GM03348 (cell line): Measurements from ENCODE around the gene TBC1D12.

Experiments used
- DNase-seq: peaks from one replicate; pipeline ENCODE4 v3.0.0; 2012; ENCODE audit warnings: low spot score

The TBC1D12 gene

GRCh38 chr10:94407668-94408067 lies 5.3 kb downstream of the TBC1D12 start:
- DNase-seq = no peak

GRCh38 chr10:94409021-94409657 lies 6.8 kb downstream of the TBC1D12 start:
- no peak for DNase-seq

DNA sequence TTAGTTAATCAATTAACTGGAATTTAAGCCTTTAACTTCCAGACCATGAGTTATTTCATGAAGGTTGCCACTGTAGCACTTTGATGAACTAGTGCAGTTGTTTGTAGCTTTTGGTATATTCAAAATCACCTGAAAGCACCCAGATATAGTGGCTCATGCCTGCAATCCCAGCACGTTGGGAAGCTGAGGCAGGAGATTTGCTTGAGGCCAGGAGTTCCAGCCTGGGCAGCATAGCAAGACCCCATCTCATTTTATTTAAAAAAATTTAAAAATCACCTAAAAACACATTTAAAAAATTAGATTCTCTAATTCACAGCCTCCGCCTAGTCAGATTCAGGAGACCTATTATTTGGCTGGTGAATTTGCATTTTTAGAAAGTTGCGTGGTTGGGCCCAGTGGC lies 9.0 kb downstream of the TBC1D12 start:
- no peak for DNase-seq

- peak; percentile 26 for DNase-seq
These were observed 10.1 kb downstream of the TBC1D12 start for GRCh38 chr10:94412449-94412848.

- no peak for DNase-seq
These were observed 11.0 kb downstream of the TBC1D12 start for GRCh38 chr10:94413361-94413760.

GRCh38 chr10:94416896-94417295 lies 14.6 kb downstream of the TBC1D12 start:
- no peak for DNase-seq

DNA sequence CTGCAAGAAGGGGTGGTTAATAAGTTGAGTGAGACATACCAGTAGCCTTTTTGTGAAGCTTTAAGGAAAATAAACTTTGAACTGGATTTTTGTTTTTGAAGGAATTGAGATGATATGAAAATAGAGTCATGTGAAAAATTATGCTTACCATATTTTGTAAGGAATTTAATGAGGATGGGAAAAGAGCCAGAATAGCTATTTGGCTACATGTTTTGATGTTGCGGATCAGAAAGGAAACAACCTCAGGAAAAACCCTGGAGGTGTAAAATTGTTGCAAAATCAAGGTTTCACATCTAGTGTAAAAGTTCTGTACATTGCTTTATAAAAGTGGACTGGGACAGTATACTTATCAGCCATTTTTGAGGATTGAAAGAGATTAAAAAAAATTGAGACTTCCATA lies 15.0 kb downstream of the TBC1D12 start:
- no peak for DNase-seq

DNA sequence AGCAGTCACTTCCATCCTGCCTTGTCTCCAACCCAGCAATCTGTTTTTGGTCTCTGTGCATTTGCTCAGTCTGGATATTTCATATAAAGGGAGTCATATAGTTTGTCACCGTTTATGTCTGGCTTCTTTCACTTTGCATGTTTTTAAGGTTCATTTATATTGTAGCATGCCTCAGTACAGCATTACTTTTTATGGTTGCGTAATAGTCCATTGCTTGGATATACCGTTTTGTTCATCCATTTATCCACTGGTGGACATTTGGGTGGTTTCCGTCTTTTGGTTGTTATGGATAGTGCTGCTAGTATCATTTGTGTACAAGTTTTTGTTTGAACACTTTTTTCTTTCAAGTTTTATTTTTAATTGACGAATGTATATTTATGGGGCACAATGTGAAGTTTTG lies 18.2 kb downstream of the TBC1D12 start:
- no peak for DNase-seq

DNA sequence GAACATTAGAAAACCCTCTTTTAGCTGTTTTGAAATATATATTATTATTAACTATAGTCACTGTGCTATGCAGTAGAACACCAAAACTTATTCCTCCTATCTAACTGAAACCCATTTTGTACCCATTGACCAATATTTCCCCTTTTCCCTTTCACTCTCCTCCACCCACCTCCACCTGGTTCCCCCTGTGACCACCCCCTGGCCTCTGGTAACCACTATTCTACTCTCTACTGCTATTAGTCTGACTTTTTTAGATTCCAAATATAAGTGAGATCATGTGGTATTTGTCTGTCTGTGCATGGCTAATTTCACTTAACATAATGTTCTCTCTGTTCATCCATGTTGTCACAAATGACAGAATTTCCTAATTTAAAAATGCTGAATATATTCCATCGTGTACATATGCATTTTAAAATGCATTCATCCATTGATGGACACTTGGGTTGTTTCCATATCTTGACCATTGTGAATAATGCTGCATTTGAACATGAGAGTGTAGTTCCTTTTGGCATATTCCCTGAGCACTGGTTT lies 18.7 kb downstream of the TBC1D12 start:
- no peak for DNase-seq

DNA sequence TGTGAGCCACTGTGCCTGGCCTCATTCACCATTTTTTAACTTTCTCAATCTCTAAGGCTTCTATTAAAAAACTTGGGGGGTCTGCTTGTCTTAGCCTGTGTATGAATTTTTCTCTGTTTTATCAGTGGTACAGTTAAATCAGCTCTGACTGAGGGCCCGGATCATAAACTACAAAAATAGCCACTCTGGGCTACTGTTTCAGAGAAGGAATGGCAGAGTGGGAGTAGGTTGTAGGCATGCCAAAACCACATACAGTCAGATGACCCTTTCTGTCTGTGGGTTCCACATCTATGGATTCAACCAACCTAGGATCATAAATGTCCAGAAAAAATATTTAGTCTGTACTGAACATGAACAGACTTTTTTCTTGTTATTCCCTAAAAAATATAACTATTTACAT lies 21.3 kb downstream of the TBC1D12 start:
- DNase-seq = peak; percentile 62

DNA sequence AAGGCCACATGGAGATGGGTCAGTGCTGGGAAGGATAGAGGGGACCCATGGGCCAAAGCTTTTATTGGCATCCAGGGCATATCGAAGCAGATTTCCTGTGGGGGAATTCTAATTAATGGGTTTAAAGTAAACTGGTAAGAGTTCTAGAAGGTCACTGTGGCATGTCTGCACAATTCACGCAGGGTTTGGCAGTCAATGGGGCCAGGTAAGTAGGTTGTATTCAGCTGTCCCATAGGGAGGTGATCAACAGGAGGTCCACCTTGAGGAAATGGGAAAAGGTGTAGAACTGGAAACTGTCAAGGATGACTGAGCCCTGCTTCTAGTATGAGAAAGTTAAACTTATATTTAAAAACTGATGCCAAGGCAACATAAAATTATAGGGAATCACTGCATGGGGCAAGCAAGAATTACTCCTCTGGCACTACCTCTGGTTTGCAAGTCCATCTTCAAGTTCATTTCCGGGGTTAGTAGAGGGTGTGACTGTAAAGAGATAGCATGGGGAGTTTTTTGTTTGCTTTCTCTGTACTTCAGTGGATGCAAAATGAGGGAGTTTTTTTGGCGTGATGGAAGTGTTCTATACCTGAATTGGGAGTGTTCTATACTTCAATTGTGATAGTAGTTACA lies 22.5 kb downstream of the TBC1D12 start:
- DNase-seq = no peak

- no peak for DNase-seq
These were observed 23.6 kb downstream of the TBC1D12 start for GRCh38 chr10:94425942-94426341.

DNA sequence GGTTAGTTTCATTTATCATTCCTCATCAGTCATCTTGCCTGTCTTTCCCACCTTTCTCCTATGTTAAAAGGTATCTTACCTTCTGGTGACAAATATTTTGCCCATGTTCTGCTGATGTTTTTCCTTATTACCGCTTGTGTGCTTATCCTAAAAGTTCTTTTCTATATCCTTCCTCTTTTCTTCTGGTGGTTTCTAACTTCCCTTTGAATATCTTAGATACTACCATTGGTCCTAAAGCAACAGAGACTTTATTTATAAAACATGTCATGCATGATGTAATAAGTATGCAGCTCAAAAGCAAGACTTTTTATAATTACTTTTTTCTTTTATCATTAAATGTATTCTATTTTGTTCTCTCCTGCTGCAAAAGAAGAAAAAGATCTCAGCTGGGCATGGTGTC lies 24.8 kb downstream of the TBC1D12 start:
- no peak for DNase-seq

GRCh38 chr10:94428766-94429707 lies 26.7 kb downstream of the TBC1D12 start:
- peak; percentile 73 for DNase-seq

GRCh38 chr10:94430701-94431100 lies 28.4 kb downstream of the TBC1D12 start:
- DNase-seq = no peak

DNA sequence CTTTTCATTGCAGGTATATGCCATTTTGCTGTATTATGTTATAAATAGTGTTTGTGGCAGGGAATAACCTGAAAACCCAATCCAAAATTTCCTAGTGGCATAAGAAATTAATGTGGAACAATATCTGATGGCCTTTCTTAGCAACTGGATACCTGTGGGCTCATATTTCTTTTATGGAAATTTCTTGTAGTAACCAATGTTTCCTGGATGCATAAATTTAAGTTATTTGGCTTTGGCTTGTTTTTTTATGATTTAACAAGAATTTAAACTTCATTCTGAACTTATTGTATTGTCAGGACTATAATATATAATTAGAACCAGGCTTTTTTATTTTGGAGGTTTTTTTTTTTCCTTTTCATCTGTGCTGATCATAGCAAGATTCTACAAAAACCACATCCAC lies 30.1 kb downstream of the TBC1D12 start:
- no peak for DNase-seq

DNA sequence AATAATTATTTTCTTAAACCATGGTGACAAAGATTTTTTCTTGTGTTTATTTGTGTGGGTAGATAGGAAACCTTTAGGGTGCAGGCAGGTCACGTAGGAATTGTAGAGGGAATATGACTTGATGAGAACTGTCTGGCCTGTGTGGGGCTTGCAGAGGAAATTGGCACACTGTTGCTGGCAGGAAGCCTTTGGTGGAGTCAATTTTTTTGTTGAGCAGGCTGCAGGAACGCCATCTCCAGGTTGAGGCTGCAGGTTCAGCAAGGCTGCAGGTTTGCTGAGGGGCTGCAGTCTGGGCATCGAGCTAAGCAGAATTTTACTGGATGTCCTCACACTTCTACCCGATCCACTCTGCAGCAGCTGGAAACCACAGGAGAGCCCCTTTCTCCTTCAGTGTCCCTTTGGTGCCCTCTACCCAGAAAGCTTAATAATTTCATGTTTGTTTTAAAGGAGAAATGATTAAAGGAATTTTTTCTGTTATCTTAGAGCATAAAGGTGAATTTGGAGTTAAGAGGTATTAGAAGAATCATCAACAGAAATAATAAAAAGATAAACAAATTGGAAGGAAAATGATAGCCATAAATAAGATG lies 37.0 kb downstream of the TBC1D12 start:
- DNase-seq = peak; percentile 21

DNA sequence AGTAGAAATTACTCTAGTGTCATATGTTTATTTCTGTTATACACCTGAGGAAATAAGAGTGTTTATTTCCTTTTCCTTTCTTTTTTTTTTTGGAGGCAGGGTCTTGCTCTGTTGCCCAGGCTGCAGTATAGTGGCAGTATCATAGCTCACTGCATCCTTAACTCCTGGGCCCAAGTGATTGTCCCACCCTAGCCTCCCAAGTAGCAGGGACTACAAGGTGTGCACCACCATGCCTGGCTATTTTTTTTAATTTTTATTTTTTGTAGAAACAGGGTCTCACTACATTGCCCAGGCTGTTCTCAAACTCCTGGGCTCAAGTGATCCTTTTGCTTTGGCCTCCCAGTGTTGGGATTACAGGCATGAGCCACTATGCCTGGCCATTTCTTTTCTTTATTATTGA lies 37.8 kb downstream of the TBC1D12 start:
- no peak for DNase-seq

- no peak for DNase-seq
These were observed 40.7 kb downstream of the TBC1D12 start for GRCh38 chr10:94443047-94443446.

GRCh38 chr10:94443549-94443948 lies 41.2 kb downstream of the TBC1D12 start:
- DNase-seq = no peak

- no peak for DNase-seq
These were observed 48.4 kb downstream of the TBC1D12 start for GRCh38 chr10:94450782-94451181.

DNA sequence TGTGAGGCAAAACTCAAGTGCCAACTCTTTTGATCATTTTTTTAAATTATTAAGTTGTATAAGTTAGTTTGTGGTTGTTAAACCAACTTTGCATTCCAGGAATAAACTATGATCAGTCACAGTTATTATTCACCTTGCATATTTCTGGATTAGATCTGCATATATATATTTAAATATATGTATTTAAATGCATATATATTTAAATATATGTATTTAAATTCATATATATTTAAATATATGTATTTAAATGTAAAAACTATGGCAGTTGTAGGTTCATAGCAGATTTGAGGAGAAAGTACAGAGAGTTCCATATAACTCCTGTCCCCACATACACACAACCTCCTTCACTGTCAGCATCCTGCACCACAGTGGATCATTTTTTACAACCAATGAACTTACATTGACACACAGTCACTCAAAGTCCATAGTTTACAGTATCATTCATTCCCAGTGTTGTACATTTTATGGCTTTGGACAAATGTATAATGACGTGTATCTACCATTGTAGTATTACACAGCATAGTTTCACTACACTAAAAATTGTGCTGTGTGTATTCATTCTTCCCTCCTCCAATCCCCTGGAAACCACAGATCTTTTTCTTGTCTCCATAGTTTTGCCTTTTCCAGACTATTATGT lies 49.7 kb downstream of the TBC1D12 start:
- DNase-seq = no peak
